GM21825 (cell line): Measurements from ENCODE around the gene SH3PXD2A.
"Not testable (repeated sequence)": the region's sequence is repeated elsewhere in the genome, so short reads cannot be mapped to it uniquely, and the experiment has no call there.

Experiments used
- ATAC-seq: cut with Tn5 transposase; IDR thresholded peaks from one replicate; pipeline ENCODE4 v1.9.1; 2021; ENCODE audit warnings: mild to moderate bottlenecking, moderate library complexity; ENCODE audit not compliant: unreplicated experiment

SH3PXD2A gene

GRCh38 chr10:103671126-103671895 is 184.1 kb downstream of the SH3PXD2A start:
- ATAC-seq: no peak

GRCh38 chr10:103669944-103670343 is 185.4 kb downstream of the SH3PXD2A start:
- no peak for ATAC-seq

- no peak for ATAC-seq
Measured at GRCh38 chr10:103669243-103669929, 186.0 kb downstream of the SH3PXD2A start.

- ATAC-seq: no peak
Measured at GRCh38 chr10:103668351-103669242, 186.8 kb downstream of the SH3PXD2A start.

GRCh38 chr10:103667356-103667755 is 188.0 kb downstream of the SH3PXD2A start:
- no peak for ATAC-seq

- ATAC-seq: no peak
Measured at GRCh38 chr10:103666762-103667150, 188.6 kb downstream of the SH3PXD2A start.

GRCh38 chr10:103666087-103666761 is 189.2 kb downstream of the SH3PXD2A start:
- ATAC-seq: no peak

GRCh38 chr10:103665162-103665889 is 190.1 kb downstream of the SH3PXD2A start:
- ATAC-seq: no peak

GRCh38 chr10:103663802-103664201 is 191.6 kb downstream of the SH3PXD2A start:
- ATAC-seq: no peak

GRCh38 chr10:103663236-103663635 is 192.1 kb downstream of the SH3PXD2A start:
- ATAC-seq: no peak

GRCh38 chr10:103662704-103663103 is 192.7 kb downstream of the SH3PXD2A start:
- not testable (repeated sequence) for ATAC-seq

- ATAC-seq: no peak
Measured at GRCh38 chr10:103661198-103661950, 194.0 kb downstream of the SH3PXD2A start.

- ATAC-seq: peak; percentile 25
Measured at GRCh38 chr10:103660364-103661197, 194.8 kb downstream of the SH3PXD2A start.

GRCh38 chr10:103659674-103660363 is 195.6 kb downstream of the SH3PXD2A start:
- ATAC-seq: peak; percentile 84

GRCh38 chr10:103658049-103658577 is 197.3 kb downstream of the SH3PXD2A start:
- no peak for ATAC-seq

- ATAC-seq: no peak
Measured at GRCh38 chr10:103657061-103657591, 198.2 kb downstream of the SH3PXD2A start.

GRCh38 chr10:103654925-103655324 is 200.5 kb downstream of the SH3PXD2A start:
- no peak for ATAC-seq
